ENCODE results near the gene ACOXL.

Gene ACOXL

GRCh38 chr2:110866466-110866865, 134.1 kb downstream of the ACOXL start:
- TF ChIP-seq CTCF (IDR thresholded peaks at IDR 0.05; ENCODE audit: low read depth, low read length, missing control alignments): no peak
- no peak for DNase-seq (ENCODE audit: low read depth)
- no peak overlapping the region for H3K4me3 ChIP-seq (ENCODE audit: low read depth, low read length)

- H3K4me3 ChIP-seq (ENCODE audit: low read depth, low read length): no peak overlapping the region
- no peak for TF ChIP-seq CTCF (IDR thresholded peaks at IDR 0.05; ENCODE audit: low read depth, low read length, missing control alignments)
- no peak for DNase-seq (ENCODE audit: low read depth)
Observed at GRCh38 chr2:110867078-110867477, 134.7 kb downstream of the ACOXL start.

- no peak for DNase-seq (ENCODE audit: low read depth)
- TF ChIP-seq CTCF (IDR thresholded peaks at IDR 0.05; ENCODE audit: low read depth, low read length, missing control alignments): no peak
- H3K4me3 ChIP-seq (ENCODE audit: low read depth, low read length): no peak overlapping the region
Observed at GRCh38 chr2:110868971-110869370, 136.6 kb downstream of the ACOXL start.

DNA sequence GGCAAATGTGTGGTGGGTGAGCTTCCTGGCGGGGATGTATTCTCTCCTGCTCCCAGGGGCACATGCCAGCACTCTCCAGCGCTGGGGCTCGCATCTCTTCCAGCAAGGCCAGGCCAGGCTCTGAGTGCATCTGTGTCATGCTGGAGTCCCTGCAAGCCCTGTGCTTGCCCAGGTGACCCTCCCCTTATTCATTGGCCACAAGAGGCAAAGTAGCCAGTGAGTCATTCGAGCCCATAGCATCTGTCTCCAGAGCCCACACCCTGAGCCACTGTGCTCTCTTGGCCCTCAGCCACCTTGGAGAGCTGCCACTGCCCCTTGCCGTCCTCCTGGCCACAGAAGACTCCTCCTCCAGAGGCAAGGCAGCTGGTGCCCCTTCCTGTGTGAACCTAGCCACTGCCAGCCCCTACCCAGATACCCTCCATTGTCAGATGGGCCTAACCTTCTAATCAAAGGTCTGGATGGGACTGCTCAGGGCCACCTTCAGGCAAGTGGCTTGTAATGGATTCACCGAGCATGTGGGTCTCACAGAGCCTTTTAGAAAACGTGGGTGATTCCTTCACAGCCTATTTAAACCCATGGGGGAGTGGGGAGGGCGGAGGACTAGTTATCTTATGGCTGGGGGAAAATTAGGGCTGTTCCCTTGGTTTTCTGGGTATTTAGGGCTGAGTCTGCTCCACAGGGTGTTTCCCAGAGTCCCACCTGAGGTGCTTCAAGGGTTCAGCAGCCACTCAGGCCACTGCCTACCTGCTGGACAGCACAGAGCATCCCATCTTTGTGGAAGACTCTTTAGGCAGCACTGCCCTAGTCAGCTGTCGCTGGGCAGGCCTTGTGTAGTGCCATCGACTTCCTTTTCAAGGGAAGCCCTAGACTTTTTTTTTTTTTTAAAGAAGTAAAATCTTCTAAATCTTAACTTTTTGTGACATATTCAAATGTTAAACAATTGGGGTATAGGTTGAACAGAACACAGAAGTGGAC, 137.4 kb downstream of the ACOXL start:
- H3K4me3 ChIP-seq (ENCODE audit: low read depth, low read length): no peak overlapping the region
- no peak for TF ChIP-seq CTCF (IDR thresholded peaks at IDR 0.05; ENCODE audit: low read depth, low read length, missing control alignments)
- no peak for DNase-seq (ENCODE audit: low read depth)

- DNase-seq (ENCODE audit: low read depth): no peak
- H3K4me3 ChIP-seq (ENCODE audit: low read depth, low read length): no peak overlapping the region
- TF ChIP-seq CTCF (IDR thresholded peaks at IDR 0.05; ENCODE audit: low read depth, low read length, missing control alignments): no peak
Observed at GRCh38 chr2:110870545-110870944, 138.2 kb downstream of the ACOXL start.

DNA sequence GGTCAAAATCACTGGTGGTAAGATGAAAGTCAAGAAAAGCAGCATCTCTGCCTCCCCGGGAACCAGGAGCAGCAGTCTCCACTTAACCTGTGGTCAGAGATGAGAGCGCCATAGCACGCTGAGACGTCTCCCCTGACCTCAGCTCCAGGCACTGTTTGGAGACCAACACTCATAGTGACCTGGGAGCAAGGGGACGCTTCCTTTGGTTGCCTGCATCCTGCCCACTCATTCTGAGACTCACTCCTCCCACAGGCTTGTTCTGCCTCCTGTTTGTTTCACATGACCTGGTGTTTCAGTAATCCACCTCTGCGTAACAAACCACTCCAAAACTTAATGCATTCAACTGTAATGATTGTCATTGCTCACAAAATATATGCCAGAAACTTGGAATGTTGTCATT, 139.3 kb downstream of the ACOXL start:
- H3K4me3 ChIP-seq (ENCODE audit: low read depth, low read length): no peak overlapping the region
- no peak for TF ChIP-seq CTCF (IDR thresholded peaks at IDR 0.05; ENCODE audit: low read depth, low read length, missing control alignments)
- no peak for DNase-seq (ENCODE audit: low read depth)

DNA sequence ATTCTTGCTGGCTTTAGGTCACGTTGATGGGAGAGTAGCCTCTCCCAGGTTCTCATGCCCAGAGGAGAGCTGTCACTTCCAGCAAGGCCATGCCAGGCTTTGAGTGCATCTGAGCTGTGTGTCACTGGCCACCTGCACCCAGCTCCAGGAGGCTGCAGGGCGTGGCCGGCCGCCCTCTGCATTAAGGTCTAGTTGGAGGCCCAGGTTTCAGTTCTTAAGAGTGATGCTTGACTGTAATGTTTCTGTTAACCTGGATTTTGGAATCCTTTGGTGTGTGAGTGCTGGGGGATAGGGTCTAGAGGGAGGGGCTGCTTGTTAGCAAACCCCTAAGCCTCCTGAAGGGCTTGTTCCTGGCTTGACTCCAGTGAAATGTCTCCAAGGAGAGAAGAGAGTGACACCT, 140.1 kb downstream of the ACOXL start:
- TF ChIP-seq CTCF (IDR thresholded peaks at IDR 0.05; ENCODE audit: low read depth, low read length, missing control alignments): no peak
- DNase-seq (ENCODE audit: low read depth): no peak
- H3K4me3 ChIP-seq (ENCODE audit: low read depth, low read length): no peak overlapping the region
